ENCODE data around the gene ARIH2.

Gene ARIH2

DNA sequence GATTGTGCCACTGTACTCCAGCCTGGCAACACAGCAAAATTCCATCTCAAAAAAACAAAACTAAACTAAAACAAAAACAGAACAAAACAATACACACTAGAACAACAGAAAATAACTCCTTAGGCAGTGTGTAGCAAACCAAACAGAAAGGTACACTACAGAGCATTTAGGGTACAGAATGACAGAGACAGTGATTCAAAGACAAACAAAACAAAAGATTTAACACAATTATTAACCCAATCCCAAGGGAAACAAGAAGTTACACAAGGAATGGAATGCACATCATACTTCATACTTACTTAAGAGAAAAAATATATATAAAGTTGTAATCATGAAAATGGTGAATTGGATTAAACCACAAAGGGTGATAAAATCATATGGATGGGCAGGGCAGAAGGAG lies 32.9 kb upstream of the ARIH2 start:
- TF ChIP-seq, protein P1, sequence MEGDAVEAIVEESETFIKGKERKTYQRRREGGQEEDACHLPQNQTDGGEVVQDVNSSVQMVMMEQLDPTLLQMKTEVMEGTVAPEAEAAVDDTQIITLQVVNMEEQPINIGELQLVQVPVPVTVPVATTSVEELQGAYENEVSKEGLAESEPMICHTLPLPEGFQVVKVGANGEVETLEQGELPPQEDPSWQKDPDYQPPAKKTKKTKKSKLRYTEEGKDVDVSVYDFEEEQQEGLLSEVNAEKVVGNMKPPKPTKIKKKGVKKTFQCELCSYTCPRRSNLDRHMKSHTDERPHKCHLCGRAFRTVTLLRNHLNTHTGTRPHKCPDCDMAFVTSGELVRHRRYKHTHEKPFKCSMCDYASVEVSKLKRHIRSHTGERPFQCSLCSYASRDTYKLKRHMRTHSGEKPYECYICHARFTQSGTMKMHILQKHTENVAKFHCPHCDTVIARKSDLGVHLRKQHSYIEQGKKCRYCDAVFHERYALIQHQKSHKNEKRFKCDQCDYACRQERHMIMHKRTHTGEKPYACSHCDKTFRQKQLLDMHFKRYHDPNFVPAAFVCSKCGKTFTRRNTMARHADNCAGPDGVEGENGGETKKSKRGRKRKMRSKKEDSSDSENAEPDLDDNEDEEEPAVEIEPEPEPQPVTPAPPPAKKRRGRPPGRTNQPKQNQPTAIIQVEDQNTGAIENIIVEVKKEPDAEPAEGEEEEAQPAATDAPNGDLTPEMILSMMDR (IDR thresholded peaks at IDR 0.05; ENCODE audit: extremely low read depth, insufficient read depth, missing control alignments) = no peak
- DNase-seq (ENCODE audit: low spot score) = no peak
- in situ Hi-C loops (cut with MboI; ENCODE audit: low pct_unique_long_range_greater_than_20kb, low sequenced_read_pairs, unreplicated experiment) = no loop called here

DNA sequence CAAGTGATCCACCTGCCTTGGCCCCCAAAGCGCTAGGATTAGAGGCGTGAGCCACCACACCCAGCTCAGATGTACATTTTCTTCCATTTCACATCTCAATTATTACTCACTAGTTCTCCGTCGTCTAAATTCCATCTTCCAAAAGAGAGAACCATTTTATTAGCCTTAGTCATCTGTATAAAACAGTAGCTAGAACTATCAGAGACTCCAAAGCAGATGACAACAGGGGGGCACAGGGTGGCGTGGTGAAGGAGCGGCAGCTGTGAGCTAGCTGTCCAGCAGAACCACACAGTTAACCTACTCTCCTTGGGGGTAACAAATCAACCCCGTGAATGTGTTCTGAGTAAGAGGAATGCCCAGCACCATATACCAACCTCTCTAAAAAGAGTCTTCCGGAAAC lies 27.0 kb upstream of the ARIH2 start:
- DNase-seq (ENCODE audit: low spot score) = no peak
- TF ChIP-seq, protein P1 (IDR thresholded peaks at IDR 0.05; ENCODE audit: extremely low read depth, insufficient read depth, missing control alignments) = no peak
- in situ Hi-C loops (cut with MboI; ENCODE audit: low pct_unique_long_range_greater_than_20kb, low sequenced_read_pairs, unreplicated experiment) = no loop called here

DNA sequence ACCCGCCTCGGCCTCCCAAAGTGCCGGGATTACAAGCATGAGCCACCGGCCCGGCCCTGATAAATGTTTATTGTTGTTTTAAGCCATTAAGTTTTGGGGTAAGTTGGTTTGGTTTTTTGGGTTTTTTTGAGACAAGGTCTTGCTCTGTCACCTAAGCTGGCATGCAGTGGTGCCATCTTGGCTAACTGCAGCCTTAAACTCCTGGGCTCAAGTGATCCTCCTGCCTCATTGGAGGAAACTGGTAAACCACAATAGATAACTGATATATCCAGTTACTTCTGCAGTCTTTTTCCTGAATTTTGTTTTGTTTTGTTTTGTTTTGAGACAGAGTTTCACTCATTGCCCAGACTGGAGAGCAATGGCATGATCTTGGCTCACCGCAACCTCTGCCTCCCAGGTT lies 24.1 kb upstream of the ARIH2 start:
- TF ChIP-seq, protein P1 (IDR thresholded peaks at IDR 0.05; ENCODE audit: extremely low read depth, insufficient read depth, missing control alignments) = no peak
- in situ Hi-C loops (cut with MboI; ENCODE audit: low pct_unique_long_range_greater_than_20kb, low sequenced_read_pairs, unreplicated experiment) = no loop called here
- DNase-seq (ENCODE audit: low spot score) = no peak

DNA sequence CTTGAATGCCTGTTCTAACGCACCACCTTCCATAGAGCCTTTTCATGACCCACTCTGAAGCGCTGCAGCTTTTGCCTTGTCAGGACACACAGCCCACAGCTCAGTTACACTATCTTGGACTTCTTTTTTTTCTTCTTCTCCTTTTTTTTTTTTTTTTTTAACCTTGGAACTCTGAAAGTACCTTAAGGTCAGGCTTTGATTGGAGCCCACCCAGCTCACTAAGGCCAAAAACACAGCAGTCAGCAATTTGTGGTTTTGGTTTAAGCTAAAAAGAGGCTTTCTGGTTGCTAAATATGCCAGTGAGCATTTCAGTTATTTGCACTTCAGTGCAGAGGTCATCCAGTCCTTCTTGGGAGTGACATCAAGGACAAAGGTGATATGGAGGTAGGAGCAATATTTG lies 21.7 kb upstream of the ARIH2 start:
- DNase-seq (ENCODE audit: low spot score) = no peak
- in situ Hi-C loops (cut with MboI; ENCODE audit: low pct_unique_long_range_greater_than_20kb, low sequenced_read_pairs, unreplicated experiment) = no loop called here
- TF ChIP-seq, protein P1 (IDR thresholded peaks at IDR 0.05; ENCODE audit: extremely low read depth, insufficient read depth, missing control alignments) = no peak

DNA sequence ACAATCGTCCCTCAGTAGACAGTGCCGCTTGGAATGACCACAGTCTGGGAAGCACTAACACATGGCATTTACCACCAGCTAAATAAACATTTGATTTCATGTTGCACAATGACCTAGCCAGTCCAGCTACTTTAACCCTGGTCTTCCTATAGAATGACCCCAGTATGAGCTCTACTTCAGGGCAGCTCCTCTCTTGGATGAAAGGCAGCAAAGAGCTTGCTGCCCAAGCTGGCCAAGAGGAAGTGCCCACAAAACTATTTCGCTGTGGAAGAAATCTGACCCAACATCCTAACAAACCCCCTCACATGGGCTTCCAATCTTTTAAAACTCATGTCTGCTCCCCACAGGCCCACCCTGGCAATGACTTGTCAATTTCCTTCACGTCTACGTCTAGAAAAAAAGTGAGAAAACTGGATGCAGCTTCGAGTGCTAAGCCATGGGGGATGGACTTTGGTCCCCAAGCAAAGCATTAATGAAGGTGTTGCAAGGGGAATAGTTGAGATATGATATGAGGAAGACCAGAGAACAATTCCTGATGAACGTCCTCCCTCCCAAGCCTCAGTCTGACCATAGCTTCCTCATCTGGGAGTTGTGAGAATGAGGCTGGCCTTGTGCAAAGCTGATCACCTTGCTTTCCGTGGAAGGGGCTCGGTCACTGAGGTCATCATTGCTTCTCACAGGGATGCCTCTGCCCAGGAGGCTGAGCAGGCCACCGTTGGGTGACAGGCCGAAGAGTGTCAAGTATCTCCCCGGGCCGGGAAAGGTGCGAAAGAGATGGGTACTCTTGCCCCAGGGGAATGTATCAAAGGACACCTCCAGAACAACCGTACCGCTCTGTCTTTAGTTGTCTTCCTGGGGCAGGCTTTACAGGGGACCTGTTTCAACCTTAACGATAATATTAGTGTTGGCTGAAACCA lies 20.9 kb upstream of the ARIH2 start:
- in situ Hi-C loops (cut with MboI; ENCODE audit: low pct_unique_long_range_greater_than_20kb, low sequenced_read_pairs, unreplicated experiment) = no loop called here
- TF ChIP-seq, protein P1 (IDR thresholded peaks at IDR 0.05; ENCODE audit: extremely low read depth, insufficient read depth, missing control alignments) = no peak
- DNase-seq (ENCODE audit: low spot score) = no peak

DNA sequence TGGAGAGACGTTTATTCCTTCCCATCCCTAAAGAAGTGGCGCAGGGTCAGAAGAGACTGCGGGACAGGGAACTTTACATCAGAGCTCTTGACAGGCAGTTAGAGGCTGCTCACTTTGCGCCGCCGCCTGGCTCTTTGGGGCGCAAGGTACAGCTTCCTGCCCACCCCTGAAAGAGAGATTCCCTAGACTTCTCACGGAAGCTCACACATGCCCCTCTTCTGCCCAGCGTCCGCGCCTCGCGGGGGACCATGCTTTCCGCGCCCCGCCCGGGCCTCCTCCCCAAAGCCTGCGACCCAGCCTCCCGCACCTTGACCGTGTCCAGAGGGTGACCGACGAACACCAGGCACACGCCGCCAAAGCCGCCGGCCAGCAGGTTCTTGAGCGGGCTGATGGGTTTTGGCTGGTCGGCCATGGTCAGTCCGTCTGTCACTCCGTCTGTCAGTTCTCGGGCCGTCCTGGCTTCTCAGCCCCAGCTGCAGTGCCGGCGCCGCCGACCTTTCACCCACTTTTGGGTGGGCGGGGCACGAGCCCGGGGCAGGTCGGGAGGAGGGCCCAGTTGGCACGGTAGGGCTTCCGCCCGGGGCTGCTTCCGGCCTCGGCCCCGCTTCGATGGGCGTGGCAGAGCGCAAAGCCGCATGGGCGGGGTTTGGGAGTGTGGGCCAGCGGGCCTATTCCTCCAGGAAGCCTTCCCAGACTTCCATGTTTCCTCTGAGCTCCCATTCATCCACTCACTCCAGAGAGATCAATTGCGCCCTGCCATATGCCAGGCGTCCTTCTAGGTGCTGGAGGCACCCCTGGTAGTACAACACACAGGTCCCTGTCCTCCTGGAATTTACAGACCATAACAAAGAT lies 20.0 kb upstream of the ARIH2 start, which contains the start of gene SLC25A20:
TSS of gene SLC25A20 (minus strand) at position 500 of the 852 bp plus-strand sequence. CDS start at position 412, 88 bp downstream.
- in situ Hi-C loops (cut with MboI; ENCODE audit: low pct_unique_long_range_greater_than_20kb, low sequenced_read_pairs, unreplicated experiment) = no loop called here
- TF ChIP-seq, protein P1 (IDR thresholded peaks at IDR 0.05; ENCODE audit: extremely low read depth, insufficient read depth, missing control alignments) = no peak
- peak; percentile 91 for DNase-seq (ENCODE audit: low spot score)
